T-helper 1 cell treated with Interleukin-12 subunit alpha and Interleukin-12 subunit beta and Interleukin-4 antibody, amounts not matched to agents 30 μg/mL and 1 μg/mL, for 36 hours (primary cell): ENCODE results near the gene ACOT12.

ENCODE experiments used
- H3K27ac Mint-ChIP-seq: one replicate; pipeline ENCODE4 v1.8.0; 2021; ENCODE audit warnings: mild to moderate bottlenecking, mixed read lengths
- H3K27me3 Mint-ChIP-seq: one replicate; pipeline ENCODE4 v1.8.0; 2021; ENCODE audit warnings: low read depth, mixed read lengths
- H3K36me3 Mint-ChIP-seq: one replicate; pipeline ENCODE4 v1.8.0; 2021; ENCODE audit warnings: low read depth, mixed read lengths
- H3K4me1 Mint-ChIP-seq: one replicate; pipeline ENCODE4 v1.8.0; 2021; ENCODE audit warnings: low read depth, mixed read lengths
- H3K4me3 Mint-ChIP-seq: one replicate; pipeline ENCODE4 v1.8.0; 2021; ENCODE audit warnings: mild to moderate bottlenecking, moderate library complexity, mixed read lengths
- H3K9me3 Mint-ChIP-seq: one replicate; pipeline ENCODE4 v1.8.0; 2021; ENCODE audit warnings: mixed read lengths

ACOT12 gene

GRCh38 chr5:81337803-81338202 lies 56.1 kb downstream of the ACOT12 start:
- H3K4me1 Mint-ChIP-seq, result no peaks in the 10 kb centered on the region
- no peaks in the 10 kb centered on the region for H3K27me3 Mint-ChIP-seq
- H3K4me3 Mint-ChIP-seq, result no peak overlapping the region

GRCh38 chr5:81336556-81336955 lies 57.4 kb downstream of the ACOT12 start:
- no peaks in the 10 kb centered on the region for H3K27me3 Mint-ChIP-seq
- H3K9me3 Mint-ChIP-seq, result peaks cover 7% of the 10 kb centered on the region
- no peak overlapping the region for H3K27ac Mint-ChIP-seq
- no peaks in the 10 kb centered on the region for H3K4me1 Mint-ChIP-seq
- no peak overlapping the region for H3K4me3 Mint-ChIP-seq
- no peaks in the 10 kb centered on the region for H3K36me3 Mint-ChIP-seq

More at GRCh38 chr5:81337803-81338202, 56.1 kb downstream of the ACOT12 start:
- H3K27ac Mint-ChIP-seq, result no peak overlapping the region
- H3K9me3 Mint-ChIP-seq, result peaks cover 7% of the 10 kb centered on the region
- H3K36me3 Mint-ChIP-seq, result no peaks in the 10 kb centered on the region

- Mint-ChIP-seq H3K27me3 (no peaks in the 10 kb centered on the region), H3K4me3 (no peak overlapping the region), H3K27ac (no peak overlapping the region), H3K4me1 (no peaks in the 10 kb centered on the region), H3K9me3 (peaks cover 7% of the 10 kb centered on the region), H3K36me3 (no peaks in the 10 kb centered on the region)
These were observed 58.0 kb downstream of the ACOT12 start for GRCh38 chr5:81335946-81336345.

GRCh38 chr5:81334304-81335061 lies 59.5 kb downstream of the ACOT12 start:
- Mint-ChIP-seq H3K9me3 (peaks cover 6% of the 10 kb centered on the region), H3K4me3 (no peak overlapping the region), H3K4me1 (no peaks in the 10 kb centered on the region), H3K27ac (no peak overlapping the region), H3K27me3 (peaks cover 3% of the 10 kb centered on the region), H3K36me3 (no peaks in the 10 kb centered on the region)

- Mint-ChIP-seq H3K27me3 (peaks cover 10% of the 10 kb centered on the region), H3K36me3 (no peaks in the 10 kb centered on the region), H3K4me3 (no peak overlapping the region), H3K9me3 (no peaks in the 10 kb centered on the region), H3K4me1 (no peaks in the 10 kb centered on the region), H3K27ac (no peak overlapping the region)
These were observed 67.4 kb downstream of the ACOT12 start for GRCh38 chr5:81326554-81326953.

- Mint-ChIP-seq H3K27me3 (no peaks in the 10 kb centered on the region), H3K4me3 (no peak overlapping the region), H3K9me3 (no peaks in the 10 kb centered on the region), H3K4me1 (no peaks in the 10 kb centered on the region), H3K36me3 (peaks cover 18% of the 10 kb centered on the region), H3K27ac (no peak overlapping the region)
These were observed 76.4 kb downstream of the ACOT12 start for GRCh38 chr5:81317536-81317935.

GRCh38 chr5:81316571-81316970 lies 77.4 kb downstream of the ACOT12 start:
- no peaks in the 10 kb centered on the region for H3K4me1 Mint-ChIP-seq
- H3K27ac Mint-ChIP-seq, result no peak overlapping the region
- no peaks in the 10 kb centered on the region for H3K27me3 Mint-ChIP-seq
- peaks cover 21% of the 10 kb centered on the region for H3K36me3 Mint-ChIP-seq
- no peak overlapping the region for H3K4me3 Mint-ChIP-seq
- H3K9me3 Mint-ChIP-seq, result no peaks in the 10 kb centered on the region

GRCh38 chr5:81315830-81316229 lies 78.1 kb downstream of the ACOT12 start:
- Mint-ChIP-seq H3K27ac (no peak overlapping the region), H3K4me1 (no peaks in the 10 kb centered on the region), H3K36me3 (peaks cover 21% of the 10 kb centered on the region), H3K4me3 (no peak overlapping the region), H3K9me3 (no peaks in the 10 kb centered on the region), H3K27me3 (no peaks in the 10 kb centered on the region)

- Mint-ChIP-seq H3K27ac (no peak overlapping the region), H3K36me3 (peaks cover 21% of the 10 kb centered on the region), H3K27me3 (no peaks in the 10 kb centered on the region), H3K9me3 (no peaks in the 10 kb centered on the region), H3K4me3 (no peak overlapping the region), H3K4me1 (no peaks in the 10 kb centered on the region)
These were observed 78.6 kb downstream of the ACOT12 start for GRCh38 chr5:81315336-81315735.

- H3K4me3 Mint-ChIP-seq, result no peak overlapping the region
- H3K4me1 Mint-ChIP-seq, result no peaks in the 10 kb centered on the region
- H3K27ac Mint-ChIP-seq, result no peak overlapping the region
- H3K36me3 Mint-ChIP-seq, result peaks cover 21% of the 10 kb centered on the region
- no peaks in the 10 kb centered on the region for H3K27me3 Mint-ChIP-seq
- no peaks in the 10 kb centered on the region for H3K9me3 Mint-ChIP-seq
These were observed 79.4 kb downstream of the ACOT12 start for GRCh38 chr5:81314581-81314980.

- H3K36me3 Mint-ChIP-seq, result peaks cover 21% of the 10 kb centered on the region
- H3K4me1 Mint-ChIP-seq, result no peaks in the 10 kb centered on the region
- no peak overlapping the region for H3K27ac Mint-ChIP-seq
- H3K4me3 Mint-ChIP-seq, result no peak overlapping the region
- no peaks in the 10 kb centered on the region for H3K27me3 Mint-ChIP-seq
- no peaks in the 10 kb centered on the region for H3K9me3 Mint-ChIP-seq
These were observed 80.2 kb downstream of the ACOT12 start for GRCh38 chr5:81313686-81314085.

- Mint-ChIP-seq H3K9me3 (no peaks in the 10 kb centered on the region), H3K27ac (no peak overlapping the region), H3K4me3 (no peak overlapping the region), H3K36me3 (peaks cover 21% of the 10 kb centered on the region), H3K4me1 (no peaks in the 10 kb centered on the region), H3K27me3 (no peaks in the 10 kb centered on the region)
These were observed 80.7 kb downstream of the ACOT12 start for GRCh38 chr5:81313278-81313677.

GRCh38 chr5:81310402-81311063 lies 83.4 kb downstream of the ACOT12 start:
- H3K4me1 Mint-ChIP-seq, result peaks cover 2% of the 10 kb centered on the region
- H3K27me3 Mint-ChIP-seq, result no peaks in the 10 kb centered on the region
- no peak overlapping the region for H3K4me3 Mint-ChIP-seq
- peaks cover 21% of the 10 kb centered on the region for H3K36me3 Mint-ChIP-seq
- no peaks in the 10 kb centered on the region for H3K9me3 Mint-ChIP-seq
- peak overlapping the region; percentile 15 for H3K27ac Mint-ChIP-seq

- Mint-ChIP-seq H3K36me3 (peaks cover 19% of the 10 kb centered on the region), H3K4me3 (no peak overlapping the region), H3K27me3 (no peaks in the 10 kb centered on the region), H3K4me1 (peaks cover 10% of the 10 kb centered on the region), H3K27ac (no peak overlapping the region), H3K9me3 (no peaks in the 10 kb centered on the region)
These were observed 85.1 kb downstream of the ACOT12 start for GRCh38 chr5:81308836-81309235.

- Mint-ChIP-seq H3K27me3 (no peaks in the 10 kb centered on the region), H3K36me3 (peaks cover 8% of the 10 kb centered on the region), H3K27ac (no peak overlapping the region), H3K4me3 (no peak overlapping the region), H3K9me3 (no peaks in the 10 kb centered on the region), H3K4me1 (peaks cover 19% of the 10 kb centered on the region)
These were observed 88.1 kb downstream of the ACOT12 start for GRCh38 chr5:81305785-81306184.
